ENCODE results near the gene RARS1.

DNA sequence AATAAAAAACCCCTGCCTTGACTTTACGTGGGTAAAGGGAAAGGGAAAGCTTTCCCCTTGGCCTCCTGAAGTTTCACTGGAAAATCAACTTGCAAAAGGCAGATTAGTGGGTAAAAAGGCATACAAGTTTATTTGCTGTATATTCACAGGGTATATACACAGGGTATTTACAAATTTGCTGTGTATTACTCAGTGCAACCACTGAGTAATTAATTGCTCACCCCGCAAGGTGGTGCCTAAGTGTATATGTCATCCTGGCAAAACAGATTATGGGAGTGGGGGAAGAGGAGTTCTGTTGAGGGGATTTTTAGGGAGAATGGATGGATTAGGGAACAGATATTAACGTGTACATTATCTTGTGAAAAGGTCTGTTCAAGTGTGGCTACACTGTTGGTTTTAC, 7.1 kb upstream of the RARS1 start:
- TF ChIP-seq POLR2A (IDR thresholded peaks at IDR 0.05; ENCODE audit: extremely low read depth, insufficient read length), result no peak
- TF ChIP-seq, protein P1, sequence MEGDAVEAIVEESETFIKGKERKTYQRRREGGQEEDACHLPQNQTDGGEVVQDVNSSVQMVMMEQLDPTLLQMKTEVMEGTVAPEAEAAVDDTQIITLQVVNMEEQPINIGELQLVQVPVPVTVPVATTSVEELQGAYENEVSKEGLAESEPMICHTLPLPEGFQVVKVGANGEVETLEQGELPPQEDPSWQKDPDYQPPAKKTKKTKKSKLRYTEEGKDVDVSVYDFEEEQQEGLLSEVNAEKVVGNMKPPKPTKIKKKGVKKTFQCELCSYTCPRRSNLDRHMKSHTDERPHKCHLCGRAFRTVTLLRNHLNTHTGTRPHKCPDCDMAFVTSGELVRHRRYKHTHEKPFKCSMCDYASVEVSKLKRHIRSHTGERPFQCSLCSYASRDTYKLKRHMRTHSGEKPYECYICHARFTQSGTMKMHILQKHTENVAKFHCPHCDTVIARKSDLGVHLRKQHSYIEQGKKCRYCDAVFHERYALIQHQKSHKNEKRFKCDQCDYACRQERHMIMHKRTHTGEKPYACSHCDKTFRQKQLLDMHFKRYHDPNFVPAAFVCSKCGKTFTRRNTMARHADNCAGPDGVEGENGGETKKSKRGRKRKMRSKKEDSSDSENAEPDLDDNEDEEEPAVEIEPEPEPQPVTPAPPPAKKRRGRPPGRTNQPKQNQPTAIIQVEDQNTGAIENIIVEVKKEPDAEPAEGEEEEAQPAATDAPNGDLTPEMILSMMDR (IDR thresholded peaks at IDR 0.05; ENCODE audit: low read depth, low read length), result no peak
- no peak for TF ChIP-seq MYC (IDR thresholded peaks at IDR 0.05; ENCODE audit: low read depth, low read length)
- TF ChIP-seq, protein P2, sequence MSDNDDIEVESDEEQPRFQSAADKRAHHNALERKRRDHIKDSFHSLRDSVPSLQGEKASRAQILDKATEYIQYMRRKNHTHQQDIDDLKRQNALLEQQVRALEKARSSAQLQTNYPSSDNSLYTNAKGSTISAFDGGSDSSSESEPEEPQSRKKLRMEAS (IDR thresholded peaks at IDR 0.05; ENCODE audit: low read depth, low read length), result no peak
